BLaER1 treated with 17β-estradiol and CSF1 and Interleukin-3, amounts not matched to agents 10 nM and 100 nM (cell line): ENCODE results near the gene CTDSPL.

Experiments
- H3K27ac ChIP-seq, 11 experiments: shearing (Covaris generic); formaldehyde crosslinking; 2 replicates each; pipeline ENCODE4 v1.8.1; 2022
- H3K27me3 ChIP-seq, 11 experiments: shearing (Covaris generic); formaldehyde crosslinking; 2 replicates each; pipeline ENCODE4 v1.8.1; 2022
- H3K36me3 ChIP-seq, 11 experiments: shearing (Covaris generic); formaldehyde crosslinking; 2 replicates each; pipeline ENCODE4 v1.8.1; 2022
- H3K4me1 ChIP-seq, 10 experiments: shearing (Covaris generic); formaldehyde crosslinking; 2 replicates each; pipeline ENCODE4 v1.8.1; 2022
- H3K4me2 ChIP-seq, 11 experiments: shearing (Covaris generic); formaldehyde crosslinking; 2 replicates each; pipeline ENCODE4 v1.8.1; 2022
- H3K4me3 ChIP-seq, 10 experiments: shearing (Covaris generic); formaldehyde crosslinking; 2 replicates each; pipeline ENCODE4 v1.8.1; 2022
- H3K9ac ChIP-seq, 11 experiments: shearing (Covaris generic); formaldehyde crosslinking; 2 replicates each; pipeline ENCODE4 v1.8.1; 2022
- H3K9me3 ChIP-seq, 11 experiments: shearing (Covaris generic); formaldehyde crosslinking; replicated peaks in 1 of 11; 2 replicates each; pipeline ENCODE4 v1.8.1; 2022
- H4K20me1 ChIP-seq, 11 experiments: shearing (Covaris generic); formaldehyde crosslinking; 2 replicates each; pipeline ENCODE4 v1.8.1; 2022
- Cebpa-rat ChIP-seq, 11 experiments: shearing (Covaris generic); IDR thresholded peaks; 2 replicates each; pipeline ENCODE4 v1.8.1; 2022

Gene CTDSPL

DNA sequence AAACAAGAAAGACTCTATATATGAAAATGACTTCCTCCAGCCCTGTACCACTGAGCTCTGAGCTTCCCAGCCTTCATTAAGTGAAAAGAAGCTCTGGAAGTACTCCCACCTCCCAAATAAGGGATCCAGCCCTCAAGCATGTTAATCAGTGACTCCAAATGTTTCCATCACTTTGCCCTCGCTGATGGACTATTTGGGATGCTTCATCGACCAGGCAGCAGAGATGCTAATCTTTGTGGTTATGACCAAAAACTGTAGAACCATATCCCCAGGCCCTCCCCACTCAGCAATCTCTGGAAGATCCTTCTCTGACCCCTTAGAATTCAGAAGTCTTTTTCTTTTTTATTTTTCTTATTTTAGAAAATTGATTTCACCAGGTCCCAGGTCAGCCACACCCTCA is 2.3 kb upstream of the CTDSPL start:
- Histone ChIP-seq H3K9ac (no peak overlapping the region), H3K27ac (no peak overlapping the region), H3K4me1 (peaks cover 14 to 44% (median 37%) of the 10 kb centered on the region in 10 experiments; a peak in 19 of 20 replicates), H3K36me3 (no peaks in the 10 kb centered on the region), H3K9me3 (no peaks in the 10 kb centered on the region), H3K4me3 (no peak overlapping the region), H4K20me1 (peaks cover 0 to 26% (median 13%) of the 10 kb centered on the region in 11 experiments; a peak in 14 of 22 replicates), H3K4me2 (peak overlapping the region in 8 of 11 experiments; percentile 34 to 100 (median 98); a peak in 10 of 22 replicates), H3K27me3 (peaks cover 4 to 37% (median 25%) of the 10 kb centered on the region in 11 experiments; a peak in 18 of 22 replicates)
- no peak for TF ChIP-seq Cebpa-rat (IDR thresholded peaks at IDR 0.05)

DNA sequence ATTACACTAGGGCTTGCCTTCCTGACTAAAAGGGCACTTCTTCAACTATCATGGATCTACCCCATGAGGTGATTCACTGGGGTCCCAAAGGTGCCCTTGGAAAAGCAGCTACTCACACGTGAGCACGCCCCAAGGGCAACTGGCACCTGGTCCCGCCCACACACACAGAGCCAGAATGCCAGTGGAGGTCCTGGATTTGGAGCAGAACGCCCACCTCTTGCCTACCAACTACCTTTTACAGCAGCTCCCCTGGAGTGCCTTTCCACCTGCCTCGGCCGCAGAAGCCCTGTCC is 1.8 kb upstream of the CTDSPL start:
- H3K27me3 ChIP-seq: peaks cover 4 to 37% (median 25%) of the 10 kb centered on the region in 11 experiments; a peak in 18 of 22 replicates
- no peak overlapping the region; a peak in 2 of 20 replicates for H3K4me3 ChIP-seq
- no peaks in the 10 kb centered on the region for H3K9me3 ChIP-seq
- no peak for TF ChIP-seq Cebpa-rat (IDR thresholded peaks at IDR 0.05)
- no peak overlapping the region for H3K9ac ChIP-seq
- peaks cover 14 to 45% (median 37%) of the 10 kb centered on the region in 10 experiments; a peak in 19 of 20 replicates for H3K4me1 ChIP-seq
- H3K4me2 ChIP-seq: peak overlapping the region; percentile 34 to 100 (median 96)
- H3K27ac ChIP-seq: peak overlapping the region in 1 of 11 experiments; percentile 40; a peak in 1 of 22 replicates
- no peaks in the 10 kb centered on the region for H3K36me3 ChIP-seq
- H4K20me1 ChIP-seq: peaks cover 0 to 26% (median 13%) of the 10 kb centered on the region in 11 experiments; a peak in 14 of 22 replicates

DNA sequence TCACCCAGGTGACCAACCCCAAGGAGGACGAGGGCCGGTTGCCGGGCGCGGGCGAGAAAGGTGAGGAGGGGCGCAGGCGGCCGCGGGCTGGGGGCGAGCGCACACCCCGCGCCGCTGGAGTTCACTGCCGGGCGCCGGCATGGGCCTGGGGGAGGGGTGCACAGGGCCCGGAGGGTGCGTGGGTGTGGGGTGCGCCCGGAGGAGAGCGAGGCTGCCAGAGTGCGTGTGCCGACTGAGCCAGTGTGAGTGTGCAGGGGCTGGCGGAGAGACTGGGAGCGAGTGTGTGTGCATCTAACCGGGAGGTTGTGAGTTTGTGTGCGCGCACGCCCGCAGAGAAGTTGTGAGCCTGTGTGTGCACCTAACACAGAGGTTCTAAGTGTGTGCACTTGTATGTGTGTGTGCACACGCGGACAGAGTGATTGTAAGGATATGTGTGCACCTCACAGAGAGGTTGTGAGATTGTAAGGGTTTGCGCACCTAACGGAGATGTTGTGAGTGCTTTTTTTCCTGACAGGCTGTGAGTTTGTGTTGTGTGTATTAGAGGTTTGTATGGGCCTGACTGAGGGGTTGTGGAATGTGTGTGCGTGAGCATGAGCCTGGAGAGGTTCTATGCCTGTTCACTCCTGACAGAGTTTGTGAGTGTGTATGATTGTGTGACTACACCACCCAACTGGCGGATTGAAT is 681 bp downstream of the CTDSPL start:
- peaks cover 0 to 3% (median 0%) of the 10 kb centered on the region in 11 experiments; a peak in 2 of 22 replicates for H3K9me3 ChIP-seq
- H3K27ac ChIP-seq: peak overlapping the region in 7 of 11 experiments; percentile 32 to 58 (median 50); a peak in 7 of 22 replicates
- H3K36me3 ChIP-seq: no peaks in the 10 kb centered on the region
- peaks cover 4 to 37% (median 25%) of the 10 kb centered on the region in 11 experiments; a peak in 18 of 22 replicates for H3K27me3 ChIP-seq
- TF ChIP-seq Cebpa-rat (IDR thresholded peaks at IDR 0.05): no peak
- H3K4me2 ChIP-seq: peak overlapping the region; percentile 81 to 95 (median 90)
- peak overlapping the region; percentile 63 to 81 (median 70) for H3K4me3 ChIP-seq
- peaks cover 14 to 45% (median 37%) of the 10 kb centered on the region in 10 experiments; a peak in 19 of 20 replicates for H3K4me1 ChIP-seq
- H3K9ac ChIP-seq: peak overlapping the region; percentile 58 to 77 (median 72)
- peaks cover 0 to 26% (median 13%) of the 10 kb centered on the region in 11 experiments; a peak in 14 of 22 replicates for H4K20me1 ChIP-seq

DNA sequence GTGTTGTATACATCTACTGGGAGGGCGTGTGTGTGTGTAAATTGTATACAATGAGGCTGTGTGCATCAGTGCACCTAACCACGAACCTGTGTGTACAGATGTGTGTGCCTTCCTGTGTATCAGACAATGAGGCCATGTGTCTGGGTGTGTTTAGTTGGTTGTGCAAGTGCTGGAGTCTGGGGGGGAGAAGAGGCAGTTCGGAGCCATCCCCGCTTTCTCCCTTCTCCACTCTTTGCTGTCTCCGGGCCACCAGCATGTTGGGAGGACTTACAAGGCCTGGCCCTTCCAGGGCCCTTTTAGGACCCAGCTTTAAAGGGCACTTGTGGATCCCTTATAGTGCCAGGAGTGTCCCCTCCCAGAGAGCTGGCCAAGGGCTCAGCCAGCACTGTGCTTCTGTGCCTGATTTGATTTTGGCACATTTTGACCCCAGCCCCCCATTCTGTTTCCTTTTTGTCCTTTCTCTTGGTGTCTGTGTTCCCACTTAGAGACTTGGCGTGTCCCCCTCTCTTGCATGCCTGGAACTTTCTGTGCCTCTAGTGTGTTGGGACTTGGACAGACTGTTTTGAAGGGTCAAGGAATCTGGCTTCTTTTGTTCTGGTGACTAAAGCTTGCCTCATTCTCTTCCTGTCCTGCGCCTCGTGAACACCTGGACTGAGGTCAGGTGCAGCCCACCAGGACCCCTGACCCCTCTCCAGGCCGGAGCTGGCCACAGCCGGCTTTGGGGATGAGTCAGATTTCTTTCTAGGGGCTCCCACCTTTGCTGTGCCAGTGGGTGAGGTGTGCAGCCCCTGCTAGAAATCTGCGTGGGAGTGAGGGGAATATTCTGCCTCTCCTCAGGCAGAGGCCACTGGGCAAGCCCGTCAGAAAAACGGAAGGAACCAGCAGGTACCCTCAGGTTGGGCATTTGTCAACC is 1.5 kb downstream of the CTDSPL start:
- Histone ChIP-seq H4K20me1 (peaks cover 0 to 26% (median 13%) of the 10 kb centered on the region in 11 experiments; a peak in 14 of 22 replicates), H3K27ac (peak overlapping the region in 1 of 11 experiments; percentile 23; a peak in 2 of 22 replicates), H3K4me2 (peak overlapping the region; percentile 81 to 95 (median 90)), H3K4me3 (peak overlapping the region; percentile 63 to 81 (median 70); a peak in 18 of 20 replicates), H3K27me3 (peaks cover 4 to 37% (median 25%) of the 10 kb centered on the region in 11 experiments; a peak in 18 of 22 replicates), H3K9ac (peak overlapping the region in 7 of 11 experiments; percentile 5 to 77 (median 75); a peak in 5 of 22 replicates), H3K4me1 (peaks cover 14 to 45% (median 37%) of the 10 kb centered on the region in 10 experiments; a peak in 19 of 20 replicates), H3K9me3 (peaks cover 0 to 6% (median 0%) of the 10 kb centered on the region in 11 experiments; a peak in 2 of 22 replicates), H3K36me3 (no peaks in the 10 kb centered on the region)
- no peak for TF ChIP-seq Cebpa-rat (IDR thresholded peaks at IDR 0.05)

DNA sequence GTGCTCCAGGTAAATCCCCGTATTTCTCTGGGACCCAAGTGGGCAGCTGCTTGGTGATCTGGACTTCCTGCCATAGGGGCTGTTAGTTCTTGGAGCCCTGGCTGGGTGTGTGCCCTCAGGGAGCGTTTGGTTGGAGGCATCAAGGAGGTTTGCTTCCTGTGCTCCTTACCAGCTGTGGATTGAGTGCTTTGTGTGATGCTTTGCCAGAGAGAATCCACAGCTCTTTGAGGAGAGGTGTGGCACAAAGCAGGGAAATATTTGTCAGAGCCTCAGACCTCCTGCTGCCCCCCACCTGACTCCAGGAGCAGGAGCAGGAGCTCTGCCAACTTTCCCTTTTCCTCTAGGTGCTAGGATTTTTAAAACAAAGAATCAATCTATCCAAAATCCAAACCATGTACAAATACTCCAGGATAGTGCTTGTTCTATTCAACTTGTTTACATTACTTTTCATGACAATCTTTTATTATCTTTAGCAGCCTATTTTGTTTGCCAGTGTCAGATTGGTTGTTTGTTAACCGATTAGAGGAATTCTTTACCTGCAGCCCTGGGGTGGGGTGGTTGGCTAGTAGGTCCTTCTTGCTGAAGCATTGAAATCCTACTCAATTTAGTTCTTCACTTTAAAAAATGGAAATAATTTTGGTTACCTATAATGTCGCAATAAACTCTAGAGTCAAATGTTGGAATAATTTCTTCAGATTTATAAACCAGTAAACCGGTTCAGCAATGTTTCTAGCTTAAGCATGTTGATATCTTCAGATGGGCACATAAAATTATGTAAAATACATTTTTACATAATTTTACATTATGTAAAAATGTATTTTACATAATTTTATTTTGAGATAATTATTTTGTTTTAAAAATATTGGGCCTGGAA is 2.5 kb downstream of the CTDSPL start:
- peak in 1 of 11 experiments; percentile 33; a peak in 2 of 22 replicates for TF ChIP-seq Cebpa-rat (IDR thresholded peaks at IDR 0.05)
- Histone ChIP-seq H3K27ac (no peak overlapping the region), H3K9ac (no peak overlapping the region), H3K27me3 (peaks cover 4 to 37% (median 25%) of the 10 kb centered on the region in 11 experiments; a peak in 18 of 22 replicates), H4K20me1 (peaks cover 0 to 26% (median 13%) of the 10 kb centered on the region in 11 experiments; a peak in 14 of 22 replicates), H3K4me3 (no peak overlapping the region), H3K36me3 (no peaks in the 10 kb centered on the region), H3K4me2 (peak overlapping the region in 9 of 11 experiments; percentile 81 to 95 (median 91); a peak in 14 of 22 replicates), H3K4me1 (peaks cover 14 to 42% (median 35%) of the 10 kb centered on the region in 10 experiments; a peak in 19 of 20 replicates), H3K9me3 (peaks cover 0 to 6% (median under 1%) of the 10 kb centered on the region in 11 experiments; a peak in 3 of 22 replicates)

DNA sequence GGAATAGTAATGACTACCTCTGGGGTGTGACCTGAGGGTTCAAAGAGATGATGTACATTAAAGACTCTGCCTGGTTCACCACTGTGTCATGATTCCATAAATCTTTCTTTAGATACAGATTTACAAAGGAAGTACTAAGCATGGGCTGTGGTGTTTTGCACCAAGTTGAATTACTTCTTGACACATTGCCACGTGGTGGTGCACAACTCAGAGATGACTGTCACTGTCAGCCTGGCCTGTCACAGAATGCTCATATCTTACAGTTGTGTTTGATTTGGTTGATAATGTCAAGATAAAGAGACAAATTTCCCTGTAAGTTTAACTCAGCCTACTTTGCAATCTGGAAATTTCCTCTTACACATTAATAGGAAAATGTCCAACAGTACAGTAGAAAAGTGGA is 3.2 kb downstream of the CTDSPL start:
- Histone ChIP-seq H3K4me3 (no peak overlapping the region), H3K9me3 (peaks cover 0 to 8% (median 6%) of the 10 kb centered on the region in 11 experiments; a peak in 4 of 22 replicates), H3K9ac (no peak overlapping the region), H3K4me1 (peaks cover 14 to 36% (median 30%) of the 10 kb centered on the region in 10 experiments; a peak in 19 of 20 replicates), H3K4me2 (no peak overlapping the region), H4K20me1 (peaks cover 0 to 26% (median 13%) of the 10 kb centered on the region in 11 experiments; a peak in 14 of 22 replicates), H3K36me3 (no peaks in the 10 kb centered on the region), H3K27ac (no peak overlapping the region), H3K27me3 (peaks cover 4 to 34% (median 25%) of the 10 kb centered on the region in 11 experiments; a peak in 18 of 22 replicates)
- TF ChIP-seq Cebpa-rat (IDR thresholded peaks at IDR 0.05): no peak

DNA sequence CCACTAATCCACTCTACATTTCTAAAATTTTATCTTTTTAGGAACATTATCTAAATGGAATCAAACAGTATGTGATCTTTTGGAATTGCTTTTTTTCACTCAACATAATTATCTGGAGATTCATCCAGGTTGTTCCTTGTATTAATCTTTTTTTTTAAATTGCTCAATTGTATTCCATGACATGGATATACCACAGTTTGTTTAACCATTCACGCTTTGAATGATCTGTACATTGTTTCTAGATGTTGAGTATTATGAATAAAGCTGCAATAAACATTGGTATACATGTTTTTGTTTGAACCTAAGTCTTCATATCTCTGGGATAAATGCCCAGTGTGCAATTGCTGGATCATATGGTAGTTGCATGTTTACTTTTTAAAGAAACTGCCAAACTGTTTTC is 5.5 kb downstream of the CTDSPL start:
- Histone ChIP-seq H3K9ac (no peak overlapping the region), H3K27me3 (peaks cover 0 to 20% (median 16%) of the 10 kb centered on the region in 11 experiments; a peak in 15 of 22 replicates), H3K4me3 (no peak overlapping the region), H3K36me3 (peaks cover 0 to 8% (median 0%) of the 10 kb centered on the region in 11 experiments; a peak in 3 of 22 replicates), H3K4me1 (peaks cover 8 to 23% (median 19%) of the 10 kb centered on the region in 10 experiments; a peak in 19 of 20 replicates), H3K9me3 (peaks cover 20 to 31% (median 23%) of the 10 kb centered on the region in 11 experiments), H3K4me2 (no peak overlapping the region), H4K20me1 (peaks cover 0 to 26% (median 13%) of the 10 kb centered on the region in 11 experiments; a peak in 14 of 22 replicates), H3K27ac (no peak overlapping the region)
- no peak for TF ChIP-seq Cebpa-rat (IDR thresholded peaks at IDR 0.05)
